Measurements from ENCODE around the gene ALPG. TPM values are rescaled to one million over a fixed set of nuclear protein-coding genes. Genes with fewer than 3 reads are reported as not detected.

Gene ALPG
- total RNA-seq, 1 donor from 2014 or later: not detected

GRCh38 chr2:232434091-232434490 lies 27.4 kb downstream of the ALPG start:
- Mint-ChIP-seq H3K27ac (ENCODE audit: unreplicated experiment) (no peak overlapping the region), H3K9me3 (ENCODE audit: unreplicated experiment) (no peaks in the 10 kb centered on the region), H3K27me3 (ENCODE audit: unreplicated experiment) (peaks cover 4% of the 10 kb centered on the region), H3K4me1 (ENCODE audit: unreplicated experiment) (no peaks in the 10 kb centered on the region), H3K4me3 (ENCODE audit: unreplicated experiment) (no peak overlapping the region), H3K36me3 (ENCODE audit: unreplicated experiment) (no peaks in the 10 kb centered on the region)
- DNase-seq (ENCODE audit: extremely low spot score, unreplicated experiment): no peak
- TF ChIP-seq CTCF (IDR thresholded peaks at IDR 0.05): no peak

- Mint-ChIP-seq H3K9me3 (ENCODE audit: unreplicated experiment) (no peaks in the 10 kb centered on the region), H3K27me3 (ENCODE audit: unreplicated experiment) (no peaks in the 10 kb centered on the region), H3K4me1 (ENCODE audit: unreplicated experiment) (peaks cover under 1% of the 10 kb centered on the region), H3K4me3 (ENCODE audit: unreplicated experiment) (no peak overlapping the region), H3K27ac (ENCODE audit: unreplicated experiment) (no peak overlapping the region), H3K36me3 (ENCODE audit: unreplicated experiment) (no peaks in the 10 kb centered on the region)
- no peak for DNase-seq (ENCODE audit: extremely low spot score, unreplicated experiment)
- TF ChIP-seq CTCF (IDR thresholded peaks at IDR 0.05): no peak
Measured at GRCh38 chr2:232434563-232435374, 28.1 kb downstream of the ALPG start.

GRCh38 chr2:232435375-232435648 lies 28.7 kb downstream of the ALPG start:
- Mint-ChIP-seq H3K27me3 (ENCODE audit: unreplicated experiment) (no peaks in the 10 kb centered on the region), H3K27ac (ENCODE audit: unreplicated experiment) (no peak overlapping the region), H3K4me3 (ENCODE audit: unreplicated experiment) (no peak overlapping the region), H3K9me3 (ENCODE audit: unreplicated experiment) (no peaks in the 10 kb centered on the region), H3K36me3 (ENCODE audit: unreplicated experiment) (no peaks in the 10 kb centered on the region), H3K4me1 (ENCODE audit: unreplicated experiment) (peaks cover 4% of the 10 kb centered on the region)
- no peak for TF ChIP-seq CTCF (IDR thresholded peaks at IDR 0.05)
- no peak for DNase-seq (ENCODE audit: extremely low spot score, unreplicated experiment)

GRCh38 chr2:232435805-232436204 lies 29.2 kb downstream of the ALPG start:
- DNase-seq (ENCODE audit: extremely low spot score, unreplicated experiment): no peak

More at GRCh38 chr2:232435805-232436204, 29.2 kb downstream of the ALPG start:
- TF ChIP-seq CTCF (IDR thresholded peaks at IDR 0.05): no peak
- Mint-ChIP-seq H3K36me3 (ENCODE audit: unreplicated experiment) (no peaks in the 10 kb centered on the region), H3K4me3 (ENCODE audit: unreplicated experiment) (no peak overlapping the region), H3K27ac (ENCODE audit: unreplicated experiment) (no peak overlapping the region), H3K27me3 (ENCODE audit: unreplicated experiment) (peaks cover 3% of the 10 kb centered on the region), H3K9me3 (ENCODE audit: unreplicated experiment) (no peaks in the 10 kb centered on the region), H3K4me1 (ENCODE audit: unreplicated experiment) (peaks cover 6% of the 10 kb centered on the region)

All from osteocyte (in vitro differentiated cells).